Muscle of arm (tissue), 12 donors: ENCODE data around the gene SH3BP2. TPM values are rescaled to one million over a fixed set of nuclear protein-coding genes. Genes with fewer than 3 reads are reported as not detected.
"Not testable (repeated sequence)": the region's sequence is repeated elsewhere in the genome, so short reads cannot be mapped to it uniquely, and the experiment has no call there.

Source experiments
- DNase-seq: peaks from one replicate; pipeline ENCODE4 v3.0.0-alpha.2; 2013
- polyA plus RNA-seq, 12 donors: library from polyadenylated mRNA; unstranded; fragments of 120-200 nt; gene quantifications; one replicate each; pipeline ENCODE4 v1.2.1, GENCODE V29; 2013; ENCODE audit not compliant: insufficient read length in 12 of 12

The SH3BP2 gene
- polyA plus RNA-seq, 12 donors = 19.1 to 73.8 (median 27.3) TPM; not detected in 1

DNA sequence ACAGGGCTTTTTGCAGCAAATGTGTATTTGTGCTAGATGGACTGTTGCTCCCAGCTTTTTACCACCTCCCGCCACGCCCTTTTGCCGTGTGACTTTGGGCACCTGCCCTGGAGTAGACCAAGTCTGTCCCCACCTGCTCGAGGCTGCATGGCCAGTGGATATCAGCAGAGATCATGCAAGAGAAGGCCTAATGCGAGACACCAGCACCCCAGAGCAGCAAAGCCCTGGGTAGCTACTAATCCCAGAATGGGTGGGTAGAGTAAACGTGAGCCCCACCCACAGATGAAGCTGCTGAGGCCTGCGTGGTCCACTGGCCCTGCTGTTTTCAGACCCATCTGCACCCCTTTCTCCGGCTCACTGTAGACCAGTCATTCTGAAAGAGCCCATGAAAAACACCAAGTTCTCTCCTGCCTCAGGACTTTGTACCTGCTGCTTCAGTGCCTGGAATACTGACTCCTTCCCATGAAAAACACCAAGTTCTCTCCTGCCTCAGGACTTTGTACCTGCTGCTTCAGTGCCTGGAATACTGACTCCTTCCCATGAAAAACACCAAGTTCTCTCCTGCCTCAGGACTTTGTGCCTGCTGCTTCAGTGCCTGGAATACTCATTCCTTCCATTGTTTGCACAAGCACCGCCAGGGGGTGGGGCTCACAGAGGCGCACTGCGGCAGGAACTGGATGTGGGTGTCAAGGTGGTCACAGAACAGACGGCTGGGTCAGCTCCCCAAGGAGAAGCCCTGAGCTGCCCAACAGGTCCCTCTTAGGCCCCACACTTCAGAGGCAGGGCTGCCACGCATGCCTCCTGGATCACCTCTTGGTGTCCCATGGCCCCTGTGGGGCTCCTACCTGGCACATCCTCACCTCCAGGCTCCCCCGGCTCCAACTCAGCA, 31.6 kb upstream of the SH3BP2 start:
- DNase-seq = no peak

DNA sequence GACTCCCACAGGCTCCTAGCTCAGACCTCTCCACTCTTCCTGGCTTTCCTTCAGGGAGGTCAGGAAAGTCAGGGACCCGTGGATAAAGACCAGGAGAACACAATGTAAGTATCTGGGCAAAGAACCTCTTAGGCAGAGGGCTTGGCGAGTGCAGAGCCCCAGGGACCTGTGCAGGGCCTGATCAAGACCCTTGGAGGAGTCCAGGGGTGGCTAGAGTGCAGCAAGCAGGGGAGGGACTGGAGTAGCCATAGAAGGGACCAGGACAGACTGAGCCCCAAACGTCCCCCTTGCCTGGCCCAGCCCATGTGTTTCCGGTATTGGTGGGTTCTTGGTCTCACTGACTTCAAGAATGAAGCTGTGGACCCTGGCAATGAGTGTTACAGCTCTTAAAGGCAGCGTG, 30.8 kb upstream of the SH3BP2 start:
- DNase-seq = no peak

DNA sequence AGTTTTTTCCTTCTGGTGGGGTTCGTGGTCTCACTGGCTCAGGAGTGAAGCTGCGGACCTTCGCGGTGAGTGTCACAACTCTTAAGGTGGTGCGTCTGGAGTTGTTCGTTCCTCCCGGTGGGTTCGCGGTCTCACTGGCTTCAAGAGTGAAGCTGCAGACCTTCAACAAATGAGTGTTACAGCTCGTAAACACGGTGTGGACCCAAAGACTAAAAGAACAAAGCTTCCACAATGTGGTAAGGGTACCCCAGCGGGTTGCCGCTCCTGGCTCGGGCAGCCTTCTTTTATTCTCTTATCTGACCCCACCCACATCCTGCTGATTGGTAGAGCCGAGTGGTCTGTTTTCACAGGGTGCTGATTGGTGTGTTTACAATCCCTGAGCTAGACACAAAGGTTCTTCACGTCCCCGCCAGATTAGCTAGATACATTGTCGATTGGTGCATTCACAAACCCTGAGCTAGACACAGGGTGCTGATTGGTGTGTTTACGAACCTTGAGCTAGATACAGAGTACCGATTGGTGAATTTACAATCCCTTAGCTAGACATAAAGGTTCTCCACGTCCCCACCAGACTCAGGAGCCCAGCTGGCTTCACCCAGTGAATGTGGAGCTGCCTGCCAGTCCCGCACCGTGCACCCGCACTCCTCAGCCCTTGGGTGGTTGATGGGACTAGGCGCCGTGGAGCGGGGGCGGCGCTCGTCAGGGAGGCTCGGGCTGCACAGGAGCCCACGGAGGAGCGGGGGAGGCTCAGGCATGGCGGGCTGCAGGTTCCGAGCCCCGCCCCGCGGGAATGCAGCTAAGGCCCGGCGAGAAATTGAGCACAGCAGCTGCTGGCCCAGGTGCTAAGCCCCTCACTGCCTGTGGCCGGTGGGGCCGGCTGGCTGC, 30.2 kb upstream of the SH3BP2 start:
- DNase-seq = not testable (repeated sequence)

DNA sequence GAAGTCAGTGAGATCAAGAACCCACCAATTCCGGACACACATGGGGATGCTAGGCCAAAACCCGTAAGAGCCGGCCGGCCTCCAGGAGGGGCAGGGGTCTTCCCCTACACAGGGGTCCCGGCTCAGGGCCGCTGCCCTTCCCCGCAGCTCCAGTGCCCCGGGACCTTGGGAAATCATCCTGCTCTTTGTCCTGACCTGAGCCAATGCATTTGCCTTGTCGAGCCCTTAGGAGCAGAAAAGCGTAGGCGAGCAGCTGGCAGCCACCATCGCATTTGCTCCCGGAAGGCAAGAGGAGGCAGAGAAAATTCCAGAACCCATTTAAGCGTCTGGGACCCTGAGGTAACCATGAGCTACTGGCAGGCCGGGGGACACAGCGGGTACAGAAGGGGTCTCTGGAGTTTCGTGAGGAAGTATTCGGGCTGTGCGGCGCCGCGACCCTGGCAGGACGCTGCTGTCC, 29.3 kb upstream of the SH3BP2 start:
- DNase-seq = no peak

DNA sequence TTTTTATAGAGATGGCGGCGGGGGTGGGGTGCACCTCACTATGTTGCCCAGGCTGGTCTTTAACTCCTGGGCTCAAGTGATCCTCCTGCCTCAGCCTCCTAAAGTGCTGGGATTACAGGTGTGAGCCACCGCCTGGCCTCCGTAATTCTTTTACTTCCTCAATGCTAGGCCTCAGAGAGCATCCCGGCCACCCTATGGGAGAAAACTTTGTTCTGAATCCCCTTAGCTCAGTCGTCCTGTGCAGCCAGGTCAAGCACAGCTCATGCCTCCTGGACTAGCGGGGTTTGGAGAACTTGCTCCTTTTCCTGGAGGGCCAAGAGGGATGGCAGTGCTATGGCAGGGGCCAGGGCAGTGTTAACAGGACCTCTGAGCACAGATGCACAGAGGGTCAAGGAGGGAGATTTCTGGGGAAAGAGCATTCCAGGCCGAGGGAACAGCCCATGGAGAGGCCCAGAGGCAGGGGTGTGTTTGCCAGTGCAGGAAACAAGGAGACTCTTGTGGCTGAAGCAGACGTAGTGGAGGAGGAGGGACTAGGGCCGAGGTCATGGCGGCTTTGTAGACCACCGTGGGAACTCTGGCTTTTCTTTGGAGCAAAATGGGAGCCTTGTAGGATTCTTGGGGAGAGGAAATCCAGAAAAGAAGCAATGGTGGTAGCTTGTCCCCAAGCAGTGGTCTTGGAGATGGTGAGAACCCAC, 26.9 kb upstream of the SH3BP2 start:
- DNase-seq = no peak

DNA sequence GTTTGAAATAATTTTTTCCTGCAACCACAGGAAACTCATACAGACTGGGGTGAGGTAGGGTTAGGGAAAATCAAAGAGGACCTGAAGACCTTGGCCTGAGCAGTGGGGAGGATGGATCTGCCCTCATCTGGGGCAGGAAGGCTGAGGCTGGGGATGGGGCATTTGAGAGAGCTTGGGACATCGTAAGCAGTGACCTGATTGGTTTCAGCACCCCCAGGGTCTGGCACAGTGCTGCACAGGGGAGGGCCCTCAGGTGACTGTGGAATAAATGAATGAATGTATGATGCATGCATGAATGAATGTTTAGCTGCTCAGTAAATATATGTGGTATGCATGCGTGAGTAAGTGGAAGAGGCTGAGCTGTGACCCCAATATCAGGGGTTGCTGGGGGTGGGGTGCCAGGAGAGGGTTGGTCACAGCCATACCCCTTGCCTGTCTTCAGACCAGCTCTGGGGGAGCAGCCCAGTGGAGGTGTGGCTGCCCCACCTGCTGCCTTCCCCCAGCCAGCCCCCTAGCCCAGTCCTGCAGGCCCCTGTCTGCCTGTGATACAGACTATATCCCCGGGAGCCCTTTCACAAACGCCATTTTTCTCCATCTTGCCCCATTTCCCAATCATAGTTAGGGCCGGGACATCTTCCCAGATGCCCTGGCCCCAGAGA, 25.7 kb upstream of the SH3BP2 start:
- no peak for DNase-seq

DNA sequence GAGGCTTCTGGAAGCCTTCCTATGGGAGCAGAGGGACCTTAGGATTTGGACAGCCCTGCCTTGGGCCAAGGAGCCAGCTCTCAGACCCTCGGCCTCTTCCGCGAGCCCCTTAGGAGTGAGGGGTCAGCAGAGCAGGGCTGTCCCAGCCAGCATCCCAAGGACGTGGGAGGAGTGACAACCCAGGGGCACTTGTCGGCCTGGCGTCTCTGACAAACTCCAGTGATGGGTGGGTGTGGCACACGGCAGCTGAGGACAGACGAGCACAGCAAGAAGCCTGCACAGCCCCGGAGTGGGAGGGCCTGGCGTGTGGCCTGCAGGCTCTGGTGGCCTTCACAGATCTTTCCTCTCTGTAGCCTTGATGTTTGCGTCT, 25.2 kb upstream of the SH3BP2 start:
- no peak for DNase-seq

DNA sequence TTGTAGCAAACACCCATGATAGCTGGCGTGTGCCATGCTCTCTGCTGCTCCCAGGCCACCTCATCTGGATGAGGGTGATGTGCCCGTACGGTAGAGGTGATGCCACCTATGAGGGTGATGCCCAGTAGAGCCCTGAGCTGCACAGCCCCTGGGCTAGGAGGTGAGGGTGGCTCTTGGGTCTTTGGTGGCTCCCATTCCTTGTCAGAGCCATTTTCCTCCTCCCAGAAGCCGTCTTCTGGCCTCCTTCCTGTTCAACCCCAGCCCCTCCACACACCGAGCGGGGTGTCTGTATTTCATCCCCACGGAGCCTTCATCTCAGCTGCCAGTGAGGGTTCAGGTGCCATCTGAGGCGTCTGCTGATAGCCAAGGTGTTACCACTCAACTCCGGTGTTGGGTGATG, 24.8 kb upstream of the SH3BP2 start:
- DNase-seq = no peak

DNA sequence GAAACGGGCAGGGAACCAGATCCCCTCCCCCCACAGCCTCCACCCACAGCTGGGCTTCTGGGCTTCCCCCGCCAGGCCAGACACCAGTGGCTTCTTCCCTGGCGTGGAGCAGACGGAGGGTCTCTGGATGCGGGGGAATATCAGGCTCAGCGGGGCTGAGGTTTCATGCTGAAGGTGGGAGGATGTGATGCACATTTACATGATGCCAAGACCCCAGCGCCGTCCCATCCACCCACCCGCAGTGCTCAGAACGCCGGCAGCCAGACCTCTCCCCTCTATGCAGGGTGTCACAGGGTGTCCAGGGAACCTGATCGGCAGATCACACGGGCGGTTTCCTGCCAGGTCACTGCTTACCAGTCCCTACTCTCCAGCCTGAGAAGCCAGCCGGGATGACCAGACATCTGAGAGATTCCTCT, 24.0 kb upstream of the SH3BP2 start:
- DNase-seq = no peak

DNA sequence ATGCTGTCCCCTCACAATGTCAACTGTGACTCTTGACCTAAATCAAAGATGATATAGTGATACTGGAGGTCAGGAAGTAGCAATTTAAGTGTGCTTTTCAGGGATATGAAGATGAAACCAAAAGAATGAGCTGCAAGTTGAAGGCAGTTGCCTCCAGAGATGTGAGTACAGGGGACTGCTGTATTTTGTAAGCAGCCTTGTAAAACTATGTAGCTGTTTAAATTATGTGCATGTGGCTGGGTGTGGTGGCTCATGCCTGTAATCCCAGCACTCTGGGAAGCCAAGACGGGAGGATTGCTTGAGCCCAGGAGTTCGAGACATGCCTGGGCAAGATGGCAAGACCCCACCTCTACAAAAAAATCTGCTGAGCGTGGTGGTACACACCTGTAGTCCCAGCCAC, 21.6 kb upstream of the SH3BP2 start:
- DNase-seq = no peak

DNA sequence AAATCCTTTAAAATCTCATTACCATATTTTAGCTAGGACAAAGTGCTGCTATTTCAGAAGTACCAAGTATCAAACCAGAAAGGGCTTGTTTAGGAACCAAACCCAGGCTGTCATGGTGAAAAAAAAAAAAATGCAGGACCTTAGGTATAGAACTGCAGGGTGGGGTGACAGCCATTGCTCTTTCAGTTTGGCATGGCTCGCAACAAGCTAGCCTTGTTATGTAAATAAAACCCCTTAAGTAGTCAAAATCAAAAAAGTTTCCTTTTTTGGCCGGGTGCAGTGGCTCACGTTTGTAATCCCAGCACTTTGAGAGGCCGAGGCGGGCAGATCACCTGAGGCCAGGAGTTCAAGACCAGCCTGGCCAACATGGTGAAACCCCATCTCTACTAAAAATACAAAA, 12.2 kb upstream of the SH3BP2 start:
- not testable (repeated sequence) for DNase-seq

DNA sequence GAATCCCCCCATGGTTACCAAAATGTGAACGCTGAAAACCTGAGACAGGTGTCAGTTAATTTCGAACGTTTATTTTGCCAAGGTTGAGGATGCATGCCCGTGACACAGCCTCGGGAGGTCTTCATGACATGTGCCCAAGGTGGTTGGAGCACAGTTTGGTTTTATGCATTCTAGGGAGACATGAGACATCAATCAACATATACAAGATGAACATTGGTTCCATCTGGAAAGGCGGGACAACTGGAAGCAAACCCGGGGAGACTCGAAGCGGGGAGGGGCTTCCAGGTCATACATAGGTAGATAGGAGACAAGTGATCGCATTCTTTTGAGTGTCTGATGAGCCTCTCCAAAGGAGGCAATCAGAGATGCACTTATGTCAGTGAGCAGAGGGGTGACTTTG, 11.0 kb upstream of the SH3BP2 start:
- no peak for DNase-seq

DNA sequence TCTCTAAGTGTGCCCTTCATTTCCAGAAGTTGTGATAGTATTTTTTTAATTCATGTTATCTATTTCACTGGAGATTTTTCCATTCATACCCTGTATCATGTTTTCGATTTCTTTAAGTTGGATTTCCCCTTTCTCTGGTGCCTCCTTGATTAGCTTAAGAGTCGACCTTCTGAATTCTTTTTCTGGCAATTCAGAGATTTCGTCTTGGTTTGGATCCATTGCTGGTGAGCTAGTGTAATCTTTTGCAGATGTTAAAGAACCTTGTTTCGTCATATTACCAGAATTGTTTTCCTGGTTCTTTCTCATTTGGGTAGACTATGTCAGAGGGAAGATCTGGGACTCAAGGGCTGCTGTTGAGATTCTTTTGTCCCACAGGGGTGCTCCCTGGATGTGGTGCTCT, 9.1 kb upstream of the SH3BP2 start:
- DNase-seq = no peak

DNA sequence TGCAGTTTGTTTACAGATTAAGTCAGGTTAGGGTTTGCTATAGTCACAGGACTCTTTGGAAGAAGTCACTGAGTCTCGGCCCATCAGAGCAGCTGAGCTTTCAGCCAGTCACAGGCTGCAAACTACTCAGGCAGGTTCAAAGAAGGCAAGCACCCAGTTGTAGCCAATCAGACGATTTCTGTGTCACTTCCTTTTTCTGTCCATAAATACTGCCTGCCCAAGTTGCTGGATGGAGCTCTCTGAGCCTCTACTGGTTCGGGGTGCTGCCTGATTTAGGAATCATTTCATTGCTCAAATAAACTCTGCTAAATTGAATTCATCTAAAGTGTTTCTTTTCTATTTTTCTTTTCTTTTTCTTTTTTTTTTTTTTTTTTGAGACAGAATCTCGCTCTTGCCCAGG, 7.3 kb upstream of the SH3BP2 start:
- no peak for DNase-seq

DNA sequence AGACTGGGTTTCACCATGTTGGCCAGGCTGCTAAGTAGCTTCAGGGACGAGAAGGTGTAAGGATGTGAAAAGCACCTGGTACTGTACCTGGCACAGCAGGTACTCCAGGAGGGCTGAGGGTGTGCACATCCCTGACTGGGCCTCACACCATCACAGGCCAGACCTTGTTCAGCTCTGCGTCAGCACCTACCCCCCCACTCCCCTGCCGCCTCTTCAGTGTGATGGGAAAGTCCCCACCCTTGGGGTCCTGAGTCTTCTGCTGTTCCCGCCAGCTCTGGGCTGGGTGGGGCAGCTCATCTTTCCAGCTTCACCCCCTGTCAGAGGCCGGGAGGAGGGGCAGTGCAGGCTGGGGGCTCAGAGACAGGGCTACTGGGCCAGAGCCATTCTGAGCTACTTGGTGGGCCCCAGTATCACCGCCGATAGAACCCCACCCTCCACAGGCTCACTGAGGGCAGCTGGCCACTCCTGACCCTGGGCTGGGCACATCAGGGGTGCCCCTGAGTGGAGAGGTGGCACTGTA, 6.7 kb upstream of the SH3BP2 start:
- DNase-seq = no peak

DNA sequence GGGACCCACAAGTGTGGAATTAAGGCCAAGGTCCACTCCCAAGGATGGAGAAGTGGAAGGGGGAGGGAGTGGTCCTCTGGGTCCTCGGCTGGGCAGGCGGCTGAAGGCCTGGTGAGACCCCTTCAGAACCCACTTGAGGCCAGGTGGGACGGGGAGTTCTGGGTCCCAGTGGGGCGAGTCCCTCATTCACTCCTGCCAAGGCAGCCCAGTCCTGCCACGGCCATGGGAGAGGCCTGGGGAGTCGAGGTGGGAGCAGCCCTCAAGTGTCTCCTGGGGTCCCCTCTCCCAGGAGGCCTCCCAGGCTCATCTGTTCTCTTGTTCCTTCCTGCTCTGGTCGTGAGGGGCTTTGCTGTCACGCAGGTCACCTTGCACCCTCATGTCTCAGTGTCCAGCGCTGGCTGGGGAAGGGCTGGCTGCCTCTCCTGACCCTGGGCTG, 6.1 kb upstream of the SH3BP2 start:
- no peak for DNase-seq

DNA sequence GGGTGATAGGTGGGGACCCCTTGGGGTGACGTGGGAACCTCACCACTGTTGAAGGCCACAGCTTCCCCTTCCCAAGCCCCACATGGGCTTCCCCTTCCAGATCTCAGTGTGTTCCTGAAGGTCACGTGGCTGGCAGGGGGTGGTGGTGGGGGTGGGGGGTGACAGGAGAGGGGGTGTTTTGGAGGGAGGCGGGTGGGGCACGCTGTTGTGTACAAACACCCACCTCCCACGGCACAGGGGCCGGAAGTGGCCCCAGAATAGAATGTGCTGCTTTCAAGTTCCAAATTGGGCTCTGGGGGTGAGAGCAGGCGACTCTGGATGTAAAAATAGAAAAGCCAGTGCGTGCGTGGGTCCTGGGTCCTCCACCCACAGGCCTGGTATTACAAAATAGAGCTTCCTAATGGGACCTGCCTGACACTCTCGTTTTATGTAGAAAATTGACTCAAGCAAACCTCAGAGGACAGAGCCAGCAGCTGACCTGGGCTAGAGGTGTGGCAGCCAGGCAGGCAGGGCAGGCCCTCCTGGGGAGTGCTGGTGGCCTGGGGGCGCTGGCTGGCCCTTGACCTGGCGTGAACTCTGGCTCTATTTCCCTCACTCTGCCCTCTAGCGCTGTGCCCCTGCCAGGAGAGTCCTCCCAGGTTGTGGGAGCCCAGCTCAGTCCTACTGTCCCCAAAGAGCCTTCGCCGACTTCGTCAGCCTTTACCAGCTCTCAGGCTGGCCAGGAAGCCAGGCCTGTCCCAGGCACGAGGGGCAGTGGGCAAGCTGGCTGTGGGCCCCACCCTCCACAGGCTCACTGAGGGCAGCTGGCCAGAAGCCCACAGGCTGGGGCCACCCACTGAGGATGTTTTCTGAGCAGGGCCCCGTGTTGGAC, 5.4 kb upstream of the SH3BP2 start:
- DNase-seq = no peak

DNA sequence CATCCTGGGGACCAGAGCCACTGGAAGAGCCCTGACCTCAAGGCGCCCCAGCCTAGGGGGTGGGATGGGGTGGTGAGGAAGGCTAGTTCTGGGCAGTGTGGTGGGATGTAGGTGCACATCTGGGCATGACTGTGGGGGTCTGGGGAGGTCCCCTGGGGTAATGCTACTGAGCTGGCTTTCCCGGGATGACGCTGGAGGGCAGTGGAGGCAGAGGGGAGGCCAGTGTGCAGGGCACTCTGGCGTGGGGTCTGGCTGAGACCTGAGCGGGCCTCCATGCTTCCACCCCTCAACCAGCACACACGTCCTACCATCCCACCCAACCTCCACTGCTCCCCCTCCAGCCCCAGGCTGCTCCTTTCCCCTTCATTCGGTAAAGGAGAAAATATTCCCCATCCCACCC, 4.8 kb upstream of the SH3BP2 start:
- no peak for DNase-seq

DNA sequence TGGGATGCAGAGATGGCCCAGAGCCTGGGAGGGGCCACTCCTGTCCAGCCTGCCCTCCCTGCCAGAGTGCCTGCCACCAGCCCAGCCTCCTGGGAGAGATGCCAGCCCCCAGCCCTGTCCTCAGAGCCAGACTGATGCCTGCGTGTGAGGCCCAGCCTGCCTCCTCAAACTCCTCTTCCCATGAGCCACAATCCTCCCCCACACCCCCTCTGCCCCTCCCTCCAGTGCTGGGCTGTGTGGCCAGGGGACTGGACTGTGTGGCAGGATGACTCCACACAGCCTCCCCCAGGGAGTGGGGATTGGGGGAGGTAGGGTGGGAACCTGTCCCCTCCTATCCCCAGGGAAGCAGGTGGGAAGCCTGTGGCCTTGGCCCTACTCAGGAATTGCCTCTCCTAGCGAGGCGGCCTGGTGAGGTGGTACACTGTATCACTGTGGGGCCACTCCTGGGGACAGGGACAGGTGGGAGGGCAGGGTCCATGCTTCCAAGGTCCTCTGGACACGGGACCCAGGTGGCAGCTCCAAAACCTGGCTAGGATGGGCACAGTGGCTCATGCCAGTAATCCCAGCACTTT, 4.3 kb upstream of the SH3BP2 start:
- DNase-seq = no peak

DNA sequence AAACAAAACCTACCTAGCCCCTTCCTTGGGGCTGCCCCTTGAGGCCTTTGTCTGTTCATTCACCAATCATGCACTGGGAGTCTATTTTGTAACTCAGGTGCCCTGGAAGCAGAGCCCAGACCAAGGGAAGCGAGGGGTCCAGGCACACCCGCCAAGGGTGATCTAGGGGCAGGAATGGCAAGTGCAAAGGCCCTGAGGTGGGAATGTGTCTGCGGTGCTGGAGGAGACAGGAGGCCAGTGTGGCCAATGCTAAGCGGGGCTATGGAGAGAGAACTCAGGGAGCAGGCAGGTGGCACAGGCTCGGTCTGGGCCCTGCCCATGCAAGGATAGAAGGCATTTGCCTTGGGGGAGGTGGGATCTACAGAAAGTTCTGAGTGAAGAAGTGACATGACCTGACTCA, 3.5 kb upstream of the SH3BP2 start:
- DNase-seq = no peak
